Skin of body (tissue), 2 donors: ENCODE measurements around the gene NXN. TPM values are rescaled to one million over a fixed set of nuclear protein-coding genes. Genes with fewer than 3 reads are reported as not detected.
"Not testable (repeated sequence)": the region's sequence is repeated elsewhere in the genome, so short reads cannot be mapped to it uniquely, and the experiment has no call there.

Experiments used
- DNase-seq: peaks from one replicate; lab custom pipeline; 2025; lab: John Stamatoyannopoulos, UW
- total RNA-seq: library from RNA; depleted of rRNA; stranded (reverse); fragments of >200 nt; gene quantifications from one replicate; pipeline ENCODE4 v1.2.3, GENCODE V29; 2014

NXN gene
- total RNA-seq, 1 donor from 2014 or later, result 52.2 TPM

DNA sequence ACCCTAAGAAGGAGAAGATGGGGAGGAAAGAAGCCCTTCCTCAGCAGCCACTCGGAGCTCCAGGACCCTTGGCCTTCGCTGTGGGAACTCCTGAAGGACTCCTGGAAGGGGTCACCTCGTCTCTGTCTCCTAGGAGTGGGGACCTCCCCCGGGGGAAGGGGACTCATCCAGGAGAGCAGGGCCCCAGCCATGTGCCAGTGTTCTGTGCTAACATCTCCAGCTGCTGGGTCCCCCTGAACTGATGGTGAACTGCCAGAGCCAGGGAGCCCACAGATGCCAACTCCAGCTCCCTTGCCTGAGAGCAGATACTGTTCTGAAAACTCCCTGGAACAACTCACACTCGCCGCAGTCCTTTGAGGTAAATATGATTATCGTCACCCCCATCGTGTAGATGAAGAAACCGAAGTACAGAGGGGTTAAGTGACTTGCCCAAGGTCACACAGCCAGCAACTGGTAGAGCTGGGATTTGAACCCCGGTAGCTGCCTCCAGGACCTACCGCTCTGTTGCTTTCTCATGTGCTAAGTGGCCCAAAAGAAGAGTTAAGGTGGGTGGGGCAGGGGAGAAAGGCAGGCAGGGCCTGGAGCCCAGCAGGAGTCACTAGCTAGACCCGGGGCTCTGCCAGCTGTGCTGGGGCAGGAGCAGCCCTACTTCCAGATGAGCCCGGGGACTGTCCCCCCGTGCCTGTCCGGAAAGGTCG lies 27.9 kb upstream of the NXN start:
- DNase-seq, result no peak

DNA sequence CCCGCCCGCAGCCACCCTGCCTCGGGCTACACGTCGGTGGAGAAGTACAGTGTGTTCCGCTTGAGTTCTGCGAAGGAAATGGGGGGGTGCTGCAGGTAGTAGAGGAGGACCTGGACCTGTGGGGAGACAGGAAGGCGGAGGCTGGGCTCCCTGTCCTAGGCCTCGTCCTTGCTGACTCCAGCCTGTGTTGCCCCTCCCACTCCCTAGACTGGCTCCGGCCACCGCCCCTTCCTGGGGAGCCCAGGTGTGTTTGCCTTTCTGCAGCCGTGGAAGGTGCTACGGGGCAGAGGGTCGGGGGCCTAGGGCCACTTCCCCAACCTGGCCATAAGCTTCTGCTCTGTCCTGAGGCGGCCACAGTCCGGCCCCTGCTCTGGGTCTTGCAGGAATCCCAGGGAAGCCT lies 26.5 kb upstream of the NXN start:
- no peak for DNase-seq

DNA sequence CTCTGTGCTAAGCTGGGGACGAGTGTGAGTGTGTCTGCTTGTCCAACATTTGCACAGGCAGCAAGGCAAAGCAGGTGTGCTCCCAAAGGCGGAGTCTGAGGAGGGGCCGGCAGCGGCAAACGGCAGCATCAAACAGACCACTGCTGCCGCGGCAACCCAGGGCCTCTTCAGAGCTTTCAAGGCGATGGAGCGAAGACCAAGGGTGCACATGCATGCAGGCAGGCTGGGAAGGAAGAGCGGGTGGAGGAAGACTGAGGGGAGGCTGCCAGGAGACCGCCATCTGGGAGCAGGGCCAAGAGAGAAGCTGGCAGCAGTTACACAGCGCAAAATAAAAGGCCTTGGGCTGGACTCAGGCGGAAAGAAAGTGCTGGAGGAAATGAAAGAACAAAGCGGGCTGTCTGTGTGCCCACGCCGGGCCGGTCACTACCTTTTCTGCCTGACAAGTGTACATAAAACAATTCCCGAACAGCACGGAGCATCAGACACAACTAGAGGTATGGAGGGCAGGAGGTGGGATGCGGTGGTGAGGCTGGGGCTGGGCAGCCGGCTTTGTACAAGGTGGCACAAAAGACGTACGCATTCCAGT lies 25.9 kb upstream of the NXN start:
- DNase-seq, result peak; percentile 42

DNA sequence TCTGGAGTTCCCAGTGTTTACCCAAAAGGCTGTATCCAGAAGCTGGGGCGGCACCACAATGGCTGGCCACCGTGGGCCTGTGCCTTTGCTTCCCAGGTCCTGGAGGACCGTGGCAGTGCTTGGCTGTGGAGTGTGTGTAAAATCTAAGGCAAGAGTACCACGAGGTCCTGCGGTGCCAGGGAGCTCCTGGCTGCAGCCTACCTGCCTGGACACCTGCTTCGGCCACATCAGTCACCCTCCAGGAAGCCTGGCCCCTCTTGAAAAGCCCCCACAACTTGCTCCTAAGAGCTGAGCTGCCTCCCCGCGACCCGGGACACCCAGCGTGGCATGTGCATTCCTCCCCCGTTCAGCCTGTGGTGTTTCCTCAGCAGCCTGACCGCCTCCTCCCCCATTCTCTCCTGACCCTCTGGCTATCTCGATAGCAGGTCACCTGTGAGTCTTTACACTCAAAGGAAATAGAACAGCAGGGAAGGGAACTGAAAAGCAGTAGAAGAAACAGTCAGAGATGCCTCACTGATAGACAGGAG lies 25.3 kb upstream of the NXN start:
- DNase-seq, result no peak

DNA sequence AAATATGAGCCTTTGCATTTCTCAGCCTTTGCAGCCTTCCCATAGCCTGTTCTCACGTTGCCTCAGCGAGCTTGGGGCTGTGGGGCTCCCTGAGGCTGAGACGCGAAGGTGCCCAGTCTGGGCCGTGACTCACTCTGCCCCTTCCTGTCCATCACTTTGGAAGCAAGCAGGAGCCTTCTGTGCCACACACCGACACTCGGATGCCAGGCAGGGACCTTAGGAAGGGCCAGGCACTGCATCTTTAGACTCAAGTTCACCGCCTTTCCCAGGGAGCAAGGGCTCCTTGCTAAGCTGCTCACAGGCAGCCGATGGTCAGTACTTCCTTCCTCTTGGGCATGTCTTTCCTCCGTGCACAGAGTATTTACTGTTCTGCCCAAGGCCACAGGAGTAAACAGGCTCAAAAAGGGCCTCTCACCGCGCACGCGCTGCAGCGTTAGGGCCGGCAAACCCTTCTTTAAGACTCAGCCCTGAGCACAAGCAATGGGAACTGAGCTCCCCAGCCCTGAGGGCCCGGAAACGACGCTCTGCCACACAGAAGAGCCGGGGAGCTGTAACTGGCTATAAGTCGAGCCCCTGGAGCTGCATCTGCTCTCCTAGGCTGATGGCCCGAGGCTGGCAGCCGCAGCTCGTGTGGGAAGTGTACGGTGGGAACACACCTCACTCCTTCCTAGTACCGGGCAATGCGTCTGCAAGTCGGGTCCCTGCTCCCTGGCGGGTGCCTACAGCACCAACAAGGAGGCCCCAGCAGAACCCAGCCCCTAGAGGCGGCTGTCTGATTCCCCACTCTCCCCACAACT lies 24.6 kb upstream of the NXN start:
- DNase-seq, result no peak

DNA sequence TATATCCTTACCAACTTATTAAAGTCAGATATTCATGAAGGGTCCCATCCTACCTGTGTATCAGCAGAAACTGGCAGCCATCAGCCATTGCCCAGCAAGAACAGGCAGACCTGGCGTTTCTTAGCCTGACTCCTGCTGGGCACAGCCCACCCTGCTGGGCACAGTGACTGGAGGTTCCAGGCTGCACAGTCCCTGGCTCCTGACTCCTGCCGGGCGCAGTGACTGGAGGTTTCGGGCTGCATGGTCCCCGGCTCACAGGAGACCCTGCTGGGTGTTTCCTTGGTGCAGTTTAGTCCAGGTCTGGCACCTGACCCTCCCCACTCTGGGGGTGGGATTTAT lies 24.0 kb upstream of the NXN start:
- no peak for DNase-seq

DNA sequence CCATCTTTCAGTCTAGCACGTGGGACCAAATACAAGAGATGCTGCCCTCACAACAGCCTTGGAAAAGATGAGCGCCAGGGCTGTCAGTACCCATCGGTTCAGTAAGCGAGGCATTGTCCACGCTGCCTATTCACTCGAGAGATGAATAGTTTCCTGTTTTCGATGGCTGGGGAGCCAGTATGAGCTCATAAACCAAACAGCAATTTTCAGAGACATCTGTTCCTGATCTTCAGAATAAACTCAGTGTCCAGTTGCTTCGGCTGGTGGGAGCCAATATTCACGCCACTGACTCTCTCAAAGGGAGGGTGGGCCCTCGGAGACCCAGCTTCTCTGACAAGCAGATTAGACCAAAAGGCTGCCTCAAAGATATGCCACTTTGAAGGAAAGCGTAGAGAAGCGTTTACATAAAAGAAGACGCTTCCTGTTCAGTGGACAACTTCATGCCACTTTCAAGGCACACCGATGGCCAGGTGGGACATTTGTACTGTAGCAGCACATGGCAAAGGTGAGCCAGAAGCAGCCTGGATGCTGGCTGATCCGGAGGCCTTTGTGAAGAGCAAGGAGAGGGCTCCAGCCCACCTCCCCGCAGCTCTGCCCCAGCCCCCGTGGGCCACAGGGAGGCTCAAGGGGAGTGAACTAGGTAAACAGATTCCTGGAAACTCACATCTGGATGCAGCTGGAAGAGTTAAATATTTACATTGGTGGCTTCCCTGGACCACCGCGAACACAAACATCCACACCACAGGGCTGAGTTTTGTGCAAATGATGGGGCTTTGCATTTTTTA lies 23.4 kb upstream of the NXN start:
- DNase-seq, result peak; percentile 32

DNA sequence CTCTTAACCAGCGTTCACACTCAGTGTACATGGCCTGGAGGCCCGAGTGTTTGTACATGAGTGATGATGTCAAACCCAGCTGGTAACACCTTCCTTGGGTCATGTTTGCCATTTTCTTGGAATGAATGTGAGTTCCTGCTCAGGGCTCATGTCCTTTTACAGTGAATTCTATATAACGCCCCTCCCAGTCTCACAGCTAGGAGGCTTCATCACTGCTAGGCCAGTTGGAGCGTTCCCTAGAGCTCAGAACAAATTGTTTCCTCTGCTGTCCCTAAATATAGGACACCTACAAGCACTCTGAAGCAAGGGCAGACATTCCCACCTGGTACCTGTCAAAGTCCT lies 22.8 kb upstream of the NXN start:
- DNase-seq, result no peak

DNA sequence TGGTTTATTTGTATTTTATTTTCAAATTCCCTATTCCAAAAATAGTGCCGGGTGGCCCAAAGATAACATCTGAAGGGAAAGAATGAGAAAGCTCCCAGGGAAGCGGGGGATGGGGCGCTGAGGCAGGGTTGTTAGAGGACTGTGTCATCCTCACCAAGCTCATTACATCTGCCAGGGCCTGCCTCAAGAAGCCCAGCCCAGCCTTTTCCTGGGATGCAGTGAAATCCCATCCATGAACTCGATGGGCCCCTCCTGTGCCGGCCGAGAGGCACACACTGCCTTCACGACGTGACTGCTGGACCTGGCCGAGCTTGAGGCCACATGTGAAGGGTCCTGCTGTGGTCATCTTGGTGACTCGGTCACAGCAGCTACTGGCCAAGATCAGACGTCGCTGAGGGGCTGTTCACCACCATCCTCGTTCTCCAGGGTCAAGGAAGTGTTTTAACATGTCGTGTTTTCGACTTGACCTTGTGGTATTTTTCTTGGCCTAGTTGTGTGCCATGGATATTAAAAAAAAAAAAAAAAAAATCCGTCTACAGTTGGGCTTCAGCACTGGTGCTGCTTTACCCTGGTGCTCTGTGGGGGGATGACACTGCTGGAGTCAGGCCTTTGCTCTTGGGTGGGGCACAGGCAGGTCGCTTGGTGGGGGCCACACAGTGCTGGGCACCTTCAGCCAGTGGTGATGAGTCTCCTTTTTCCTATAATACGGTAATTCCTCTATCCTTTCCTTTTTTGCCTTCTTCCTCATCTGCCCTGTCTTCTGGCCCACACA lies 22.2 kb upstream of the NXN start:
- DNase-seq, result no peak

DNA sequence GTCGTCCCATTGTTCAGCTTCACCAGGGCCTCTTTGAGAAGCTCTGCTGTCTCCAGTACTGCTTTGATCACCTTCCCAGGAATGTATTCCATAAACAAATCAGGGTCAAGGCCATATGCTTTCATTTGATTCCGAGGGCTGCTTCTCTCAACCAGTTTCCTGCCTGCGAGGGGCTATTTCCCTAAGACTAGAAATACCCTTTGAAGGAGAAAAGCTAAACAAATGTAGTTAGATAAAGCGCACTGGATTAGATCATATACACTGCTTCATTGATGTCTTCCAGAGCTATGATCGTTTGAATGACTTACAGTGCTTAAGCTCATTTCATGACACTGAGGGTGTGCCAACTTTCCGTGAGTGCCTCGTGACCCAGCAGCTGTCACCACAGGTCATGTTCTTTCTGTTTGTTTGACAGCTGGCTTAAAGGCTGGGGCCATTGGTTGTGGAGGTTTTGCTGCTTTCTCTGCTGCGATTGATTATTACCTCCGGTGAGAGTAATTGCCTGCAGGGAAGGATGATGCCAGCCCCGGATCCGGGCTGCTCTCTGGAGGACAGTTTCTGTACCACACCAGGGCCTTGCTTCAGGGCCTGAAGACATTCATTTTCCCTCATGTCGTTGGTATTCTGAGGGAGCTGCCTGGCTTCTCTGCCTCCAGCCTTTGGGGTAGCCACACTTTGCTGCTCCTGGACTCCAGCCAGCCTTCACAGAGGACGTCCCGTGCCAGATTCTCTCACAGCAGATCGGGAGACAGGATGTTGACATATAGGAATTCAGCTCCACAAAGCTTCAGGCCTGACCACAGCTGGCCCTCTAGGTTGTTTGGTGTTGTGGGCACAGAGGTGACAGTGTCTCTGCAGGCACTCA lies 21.3 kb upstream of the NXN start:
- DNase-seq, result peak; percentile 39

DNA sequence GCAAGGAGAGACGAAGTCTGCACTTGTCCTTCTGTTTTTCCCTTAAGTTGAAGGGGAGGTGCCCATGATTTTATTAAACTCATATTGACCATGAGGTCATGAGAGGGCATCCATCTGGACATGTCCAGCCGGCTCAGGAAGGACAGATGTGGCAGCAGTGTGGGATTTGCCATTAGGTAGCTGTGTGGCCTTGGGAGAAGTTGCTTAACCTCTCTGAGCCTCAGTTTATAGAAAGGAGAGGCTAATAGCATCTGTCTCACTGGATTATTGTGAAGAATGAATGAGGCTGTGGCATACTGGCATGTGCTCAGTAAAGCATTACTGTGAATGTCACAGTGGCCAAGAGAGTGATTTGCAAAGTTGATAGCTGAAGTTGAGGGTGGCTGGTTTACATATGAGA lies 18.5 kb upstream of the NXN start:
- no peak for DNase-seq

DNA sequence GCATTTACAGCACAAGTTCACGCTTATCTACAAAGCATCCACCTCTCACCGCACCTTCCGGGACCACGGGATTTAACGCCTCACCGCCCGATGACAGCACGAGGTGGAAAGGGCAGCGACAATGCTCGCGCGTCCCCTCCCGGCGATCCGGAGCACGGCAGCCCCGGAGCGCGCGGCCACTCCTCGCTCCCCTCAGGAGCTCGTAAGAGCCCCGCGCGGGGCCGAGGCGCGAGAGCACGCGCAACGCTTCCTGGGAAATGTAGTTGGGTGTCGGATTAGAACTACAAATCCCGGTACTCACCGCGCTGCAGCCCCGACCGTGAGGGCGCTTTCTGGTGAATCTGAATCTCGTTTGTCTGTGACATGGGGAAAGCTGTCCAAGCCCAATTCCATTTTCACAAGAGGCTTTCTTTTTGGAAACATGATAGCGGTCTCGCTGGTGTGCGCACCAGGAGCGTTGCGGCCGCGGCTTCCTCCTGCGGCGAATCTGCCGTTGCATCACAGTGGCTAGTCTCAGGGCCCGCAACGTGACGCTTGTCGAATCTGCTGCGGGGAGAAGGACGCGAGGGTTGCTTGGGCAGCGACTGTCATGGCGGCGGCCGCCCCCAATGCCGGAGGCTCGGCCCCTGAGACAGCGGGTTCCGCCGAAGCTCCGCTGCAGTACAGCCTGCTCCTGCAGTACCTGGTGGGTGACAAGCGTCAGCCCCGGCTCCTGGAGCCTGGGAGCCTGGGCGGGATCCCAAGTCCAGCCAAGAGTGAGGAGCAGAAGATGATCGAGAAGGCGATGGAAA lies 17.2 kb upstream of the NXN start, which contains the start of gene TIMM22:
TIMM22 (plus strand) TSS at position 576 of the 791 bp plus-strand sequence; CDS start at position 590, 14 bp downstream.
- peak; percentile 98 for DNase-seq

DNA sequence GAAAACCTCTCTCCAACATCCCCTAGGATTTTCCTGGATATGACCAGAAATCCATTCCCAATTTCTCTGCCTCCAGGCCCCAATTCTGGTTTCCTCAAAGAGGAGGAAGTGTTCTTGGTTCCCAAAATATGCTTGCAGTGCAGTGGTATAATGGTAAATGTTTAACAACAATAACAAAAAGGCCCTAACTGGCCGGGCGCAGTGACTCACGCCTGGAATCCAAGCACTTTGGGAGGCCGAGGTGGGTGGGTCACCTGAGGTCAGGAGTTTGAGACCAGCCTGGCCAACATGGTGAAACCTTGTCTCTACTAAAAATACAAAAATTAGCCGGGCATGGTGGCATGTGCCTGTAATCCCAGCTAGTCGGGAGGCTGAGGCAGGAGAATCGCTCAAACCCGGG lies 15.7 kb upstream of the NXN start:
- DNase-seq, result not testable (repeated sequence)

DNA sequence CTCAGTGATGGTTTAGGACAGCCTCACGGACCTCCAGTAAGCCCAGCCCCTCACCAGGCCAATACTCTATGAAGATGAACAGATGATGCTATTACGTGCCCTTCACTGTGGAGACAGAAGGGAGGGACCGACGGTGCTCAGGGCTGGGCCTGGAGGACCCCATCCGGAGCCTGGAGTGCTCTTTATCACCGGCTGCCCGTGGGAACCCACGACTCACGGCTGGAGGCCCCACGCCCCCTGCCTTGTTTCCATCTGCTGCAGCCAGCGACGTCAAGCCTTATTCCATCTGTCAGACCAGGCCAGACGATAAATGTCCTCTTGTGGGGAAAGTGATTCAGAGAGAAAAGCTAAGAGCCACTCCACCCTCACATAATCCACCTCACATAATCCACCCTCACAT lies 13.4 kb upstream of the NXN start:
- no peak for DNase-seq

DNA sequence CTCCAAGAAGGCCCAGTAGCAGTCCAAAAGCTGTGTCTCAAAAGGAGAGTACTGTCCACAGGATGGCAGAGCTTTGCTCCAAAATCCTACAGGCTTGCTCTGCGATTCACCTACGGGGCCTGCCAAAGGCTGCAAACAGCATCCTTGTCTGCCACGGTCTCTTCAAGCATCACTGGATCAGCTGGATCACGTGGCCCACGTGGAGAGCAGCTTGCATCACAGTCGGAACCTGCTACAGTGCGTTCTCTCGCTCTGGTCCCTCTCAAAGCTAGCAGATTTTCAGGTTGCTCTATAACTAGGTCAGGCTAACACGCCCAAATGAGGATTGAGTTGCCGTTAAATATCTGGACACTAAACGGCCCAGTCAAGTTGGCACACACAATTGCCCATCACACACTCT lies 9.0 kb upstream of the NXN start:
- no peak for DNase-seq

DNA sequence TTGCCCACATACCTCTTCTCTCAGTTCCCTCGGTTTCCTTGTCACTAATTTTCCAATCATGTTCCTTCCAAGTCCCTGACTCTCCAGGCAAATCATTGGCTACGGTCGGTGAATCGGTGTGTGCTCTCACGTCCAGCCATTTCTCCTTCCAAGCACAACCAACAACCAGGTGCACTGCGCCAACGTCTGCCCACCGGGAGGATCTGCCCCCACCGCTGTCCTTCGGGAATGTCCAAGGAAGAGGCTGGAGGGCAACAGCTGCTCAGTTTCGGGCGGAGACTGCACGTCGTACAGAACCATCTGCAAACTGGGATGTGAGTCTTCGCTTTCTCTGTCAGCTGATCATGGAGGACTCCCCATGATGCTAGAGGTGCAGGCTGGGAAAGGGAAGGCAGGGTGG lies 8.4 kb upstream of the NXN start:
- DNase-seq, result no peak

DNA sequence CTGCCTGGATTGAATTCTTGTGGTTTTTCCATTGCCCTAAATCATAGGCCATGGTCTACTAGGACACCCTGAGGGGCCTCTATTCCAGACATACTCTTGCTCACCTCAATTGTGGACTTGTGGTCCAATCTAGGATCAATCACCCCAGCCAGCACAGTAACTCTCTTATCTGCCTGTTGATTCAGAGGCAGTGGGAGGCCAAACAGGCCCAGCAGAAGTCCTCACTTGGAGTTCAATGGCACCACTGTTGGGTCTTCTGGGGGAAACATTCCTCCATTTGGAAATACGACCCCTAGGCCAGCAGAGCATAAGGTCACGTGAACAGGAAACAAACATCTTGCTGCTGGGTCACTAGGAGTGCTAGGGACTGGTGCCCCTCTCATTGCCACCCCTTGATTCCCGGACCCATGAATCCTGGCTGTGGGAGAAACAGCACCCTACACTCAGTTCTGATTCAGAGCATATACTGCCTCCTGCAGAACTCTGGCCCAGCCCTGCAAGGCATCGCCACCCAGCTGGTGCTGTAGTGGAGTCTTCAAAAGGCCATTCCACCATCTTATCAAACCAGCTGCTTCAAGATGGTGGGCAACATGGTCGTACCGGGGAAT lies 6.8 kb upstream of the NXN start:
- DNase-seq, result no peak

DNA sequence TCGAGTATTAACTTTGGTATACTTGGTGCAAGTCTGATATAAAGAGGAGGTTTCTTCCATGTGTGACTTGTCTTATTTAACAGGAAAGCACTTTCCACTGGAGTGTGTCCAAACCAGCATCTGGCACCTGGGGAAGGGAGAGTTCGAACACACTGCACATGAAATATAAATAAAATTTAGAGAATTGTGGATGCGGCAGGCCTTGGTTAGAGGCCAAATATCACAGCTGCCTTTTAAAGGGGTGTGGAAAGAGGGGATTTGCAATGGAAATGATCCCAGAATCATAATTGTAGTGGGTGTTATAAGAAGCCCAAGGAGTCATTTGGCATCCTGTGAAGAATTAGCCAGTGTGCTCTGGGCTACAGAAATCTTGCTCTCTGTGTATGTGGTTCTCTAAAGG lies 4.3 kb upstream of the NXN start:
- no peak for DNase-seq

DNA sequence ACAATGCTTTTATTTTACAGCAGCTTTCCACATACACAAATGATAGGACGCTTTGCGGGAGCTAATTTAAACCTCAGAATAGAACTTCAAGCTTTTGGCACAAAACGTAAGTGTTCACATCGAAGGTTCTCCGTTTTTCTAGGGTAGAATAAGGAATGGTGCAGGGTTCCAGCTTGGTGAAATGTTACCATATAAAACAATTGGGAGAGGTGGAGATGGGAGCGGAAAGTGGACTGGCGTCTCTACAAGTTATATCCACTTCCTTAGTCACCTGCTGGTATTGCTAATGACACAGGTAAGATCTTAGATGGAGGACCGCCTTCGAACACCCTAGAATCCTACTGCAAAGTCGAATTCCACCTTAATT lies 1.7 kb upstream of the NXN start:
- DNase-seq, result no peak
